OCI-LY1 (cell line): Measurements from ENCODE around the gene TNRC6A.

Source experiments
- EZH2 ChIP-seq: fragments of 200-600 bp; sonication (generic), shearing (Covaris generic); IDR thresholded peaks from 2 replicates; pipeline ENCODE4 v1.8.0; 2017; ENCODE audit warnings: borderline replicate concordance, mixed run types, mild to moderate bottlenecking, antibody characterized with exemption, low read length, moderate library complexity, mixed read lengths
- TF ChIP-seq, protein P1 (sequence below): fragments of 200-600 bp; sonication (generic), shearing (Covaris generic); IDR thresholded peaks from 2 replicates; pipeline ENCODE4 v1.5.1; 2017; ENCODE audit warnings: mild to moderate bottlenecking, antibody characterized with exemption, low read length, moderate library complexity, mixed read lengths

DNA sequence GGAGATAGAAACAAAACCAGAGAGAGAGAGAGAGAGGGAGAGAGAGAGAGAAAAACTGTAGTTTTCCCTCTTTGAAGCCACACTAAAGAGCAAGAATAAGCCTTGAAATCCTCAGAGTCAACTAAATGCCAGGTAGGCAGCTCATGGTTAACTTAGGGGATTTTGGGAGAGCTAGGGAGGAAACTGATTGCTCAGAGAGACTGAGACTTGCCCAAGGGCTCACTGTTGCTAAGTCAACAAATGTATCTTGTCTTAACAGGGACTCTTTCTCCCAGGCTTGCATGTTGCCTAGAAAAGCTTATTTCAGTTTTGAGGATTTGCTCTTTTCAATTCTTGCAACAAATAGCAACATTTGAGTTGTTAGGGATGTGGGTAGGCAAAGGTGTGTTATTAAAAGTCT is 111.8 kb downstream of the TNRC6A start:
- TF ChIP-seq, protein P1, sequence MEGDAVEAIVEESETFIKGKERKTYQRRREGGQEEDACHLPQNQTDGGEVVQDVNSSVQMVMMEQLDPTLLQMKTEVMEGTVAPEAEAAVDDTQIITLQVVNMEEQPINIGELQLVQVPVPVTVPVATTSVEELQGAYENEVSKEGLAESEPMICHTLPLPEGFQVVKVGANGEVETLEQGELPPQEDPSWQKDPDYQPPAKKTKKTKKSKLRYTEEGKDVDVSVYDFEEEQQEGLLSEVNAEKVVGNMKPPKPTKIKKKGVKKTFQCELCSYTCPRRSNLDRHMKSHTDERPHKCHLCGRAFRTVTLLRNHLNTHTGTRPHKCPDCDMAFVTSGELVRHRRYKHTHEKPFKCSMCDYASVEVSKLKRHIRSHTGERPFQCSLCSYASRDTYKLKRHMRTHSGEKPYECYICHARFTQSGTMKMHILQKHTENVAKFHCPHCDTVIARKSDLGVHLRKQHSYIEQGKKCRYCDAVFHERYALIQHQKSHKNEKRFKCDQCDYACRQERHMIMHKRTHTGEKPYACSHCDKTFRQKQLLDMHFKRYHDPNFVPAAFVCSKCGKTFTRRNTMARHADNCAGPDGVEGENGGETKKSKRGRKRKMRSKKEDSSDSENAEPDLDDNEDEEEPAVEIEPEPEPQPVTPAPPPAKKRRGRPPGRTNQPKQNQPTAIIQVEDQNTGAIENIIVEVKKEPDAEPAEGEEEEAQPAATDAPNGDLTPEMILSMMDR = no peak
- TF ChIP-seq EZH2 = no peak
